ENCODE results near the gene RNU4-1.
A peak's percentile ranks its signal among the peaks of the same experiment; 100 is the strongest.
"Not testable (repeated sequence)": the region's sequence is repeated elsewhere in the genome, so short reads cannot be mapped to it uniquely, and the experiment has no call there.

The RNU4-1 gene

DNA sequence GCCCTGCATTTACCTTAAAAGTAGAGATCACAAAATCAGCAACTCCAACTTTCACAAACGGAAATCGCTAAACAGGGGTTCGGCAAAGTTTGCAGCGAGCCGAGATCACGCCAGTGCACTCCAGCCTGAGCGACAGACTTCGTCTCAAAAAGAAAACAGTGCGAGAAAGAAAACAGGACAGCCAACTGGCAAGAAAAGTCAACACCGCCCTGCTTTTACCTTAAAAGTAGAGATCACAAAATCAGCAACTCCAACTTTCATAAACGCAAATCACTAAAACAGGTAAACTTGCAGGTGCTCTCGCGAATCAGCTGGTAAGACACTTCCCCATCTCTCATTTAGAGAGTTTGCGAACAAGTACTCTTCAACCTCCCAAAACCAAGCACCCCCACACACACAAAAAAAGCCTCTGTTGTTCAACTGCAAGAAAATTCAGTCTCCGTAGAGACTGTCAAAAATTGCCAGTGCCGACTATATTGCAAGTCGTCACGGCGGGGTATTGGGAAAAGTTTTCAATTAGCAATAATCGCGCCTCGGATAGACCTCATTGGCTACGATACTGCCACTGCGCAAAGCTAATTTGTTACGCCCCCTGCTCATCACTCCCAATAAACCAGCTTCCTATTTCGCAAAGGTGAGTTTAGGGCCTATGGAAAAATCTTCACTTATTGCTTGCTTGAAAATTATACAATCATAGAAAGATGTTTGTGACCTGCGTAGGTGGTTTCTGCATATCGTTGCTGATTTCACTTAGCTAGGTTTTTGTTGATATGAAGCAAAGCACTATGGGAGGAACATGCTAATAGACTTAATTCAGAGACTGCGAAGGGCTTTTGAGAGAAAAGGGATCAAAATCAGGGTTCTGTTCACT lies at the start of gene RNU4-1:
Gene RNU4-1, minus strand, starts transcription at position 577 of the 871 bp plus-strand sequence.
- H3K27ac ChIP-seq, result peak within 1 kb of the TSS; percentile 98
- peak; percentile 96 for DNase-seq (ENCODE audit: low read depth, low spot score)

DNA sequence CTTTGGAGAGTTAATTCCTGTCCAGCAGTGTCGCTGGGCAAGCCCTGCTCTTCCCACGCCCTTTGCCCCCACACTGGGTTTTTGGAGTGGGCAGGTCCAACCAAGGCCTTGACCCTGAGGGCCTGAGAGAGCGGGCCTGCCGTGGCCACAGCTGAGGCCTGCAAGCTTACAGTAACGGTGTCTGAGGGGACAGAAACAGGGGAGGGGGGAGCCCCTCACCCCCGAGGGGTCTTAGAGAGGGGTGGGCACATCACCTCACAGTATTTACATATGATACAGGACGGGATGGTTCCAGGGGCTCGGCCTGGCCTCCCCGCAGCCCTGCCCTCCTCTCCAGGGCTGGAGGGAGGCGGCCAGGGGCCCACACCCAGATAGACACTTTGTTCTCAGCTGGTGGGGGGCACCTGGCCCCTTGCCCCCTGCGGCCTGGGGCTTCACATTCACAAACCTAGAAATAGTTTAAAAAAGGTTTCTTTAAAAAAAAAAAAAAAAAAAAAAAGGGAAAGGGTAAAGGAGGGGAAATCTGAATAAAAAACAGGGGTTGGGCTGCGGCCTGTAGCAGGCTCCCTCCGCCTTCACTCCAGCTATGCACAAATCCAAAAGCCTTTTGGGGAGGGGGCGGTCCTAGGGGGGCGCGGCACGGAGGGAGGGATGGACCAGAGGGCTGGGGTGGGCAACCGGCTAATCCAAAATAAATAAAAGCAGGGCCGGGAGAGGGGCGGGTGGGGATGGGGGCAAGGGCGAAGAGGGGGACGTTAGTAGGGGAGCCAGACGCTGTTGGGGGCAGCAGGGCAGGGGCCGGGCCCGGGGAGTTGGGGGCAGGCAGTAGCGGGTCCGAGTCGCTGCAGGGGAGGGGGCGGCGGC lies 49.4 kb upstream of the RNU4-1 start:
- DNase-seq (ENCODE audit: low read depth, low spot score), result no peak
- no peak overlapping the region for H3K27ac ChIP-seq

DNA sequence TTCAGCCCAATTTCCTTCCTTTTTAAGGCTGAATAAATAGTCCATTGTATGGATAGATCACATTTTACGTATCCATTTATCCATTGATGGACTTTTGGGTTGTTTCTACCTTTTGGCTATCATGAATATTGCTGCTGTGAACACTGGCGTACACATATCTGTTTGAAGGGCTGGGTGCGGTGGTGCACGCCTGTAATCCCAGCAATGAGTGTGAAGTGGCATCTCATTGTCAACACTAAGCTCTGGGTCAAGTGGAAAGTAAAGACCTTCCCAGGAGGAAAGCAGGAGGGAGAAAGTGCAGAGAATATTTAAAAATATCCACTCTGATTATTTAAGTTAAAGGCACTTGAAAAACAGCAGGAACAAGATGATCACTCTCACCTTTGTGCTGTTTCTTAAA lies 46.2 kb upstream of the RNU4-1 start:
- no peak for DNase-seq (ENCODE audit: low read depth, low spot score)
- H3K27ac ChIP-seq, result no peak overlapping the region

DNA sequence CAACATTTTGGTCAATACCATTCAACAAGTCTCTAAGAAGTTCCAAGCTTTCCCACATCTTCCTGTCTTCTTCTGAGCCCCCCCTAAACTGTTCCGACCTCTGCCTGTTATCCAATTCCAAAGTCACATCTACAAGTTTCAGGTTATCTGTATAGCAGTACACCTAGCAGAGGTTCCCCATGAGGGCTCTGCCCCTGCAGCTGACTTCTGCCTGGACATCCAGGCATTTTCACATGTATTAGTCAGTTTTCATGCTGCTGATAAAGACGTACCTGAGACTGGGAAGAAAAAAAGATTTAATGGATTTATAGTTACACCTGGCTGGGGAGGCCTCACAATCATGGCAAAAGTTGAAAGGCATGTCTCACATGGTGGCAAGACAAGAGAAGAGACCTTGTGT lies 44.7 kb upstream of the RNU4-1 start:
- DNase-seq (ENCODE audit: low read depth, low spot score), result no peak
- H3K27ac ChIP-seq, result no peak overlapping the region

DNA sequence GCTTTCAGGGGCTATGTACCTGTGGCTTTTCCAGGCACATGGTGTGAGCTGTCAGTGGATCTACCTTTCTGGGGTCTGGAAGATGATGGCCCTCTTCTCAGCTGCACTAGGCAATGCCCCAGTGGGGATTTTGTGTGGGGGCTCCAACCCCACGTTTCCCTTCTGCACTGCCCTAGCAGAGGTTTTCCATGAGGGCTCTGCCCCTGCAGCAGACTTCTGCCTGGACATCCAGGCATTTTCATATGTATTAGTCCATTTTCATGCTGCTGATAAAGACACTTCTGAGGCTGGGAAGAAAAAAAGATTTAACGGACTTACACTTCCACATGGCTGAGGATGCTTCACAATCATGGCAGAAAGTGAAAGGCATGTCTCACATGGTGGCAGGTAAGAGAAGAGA lies 43.4 kb upstream of the RNU4-1 start:
- H3K27ac ChIP-seq; DNase-seq (ENCODE audit: low read depth, low spot score): not testable (repeated sequence)

DNA sequence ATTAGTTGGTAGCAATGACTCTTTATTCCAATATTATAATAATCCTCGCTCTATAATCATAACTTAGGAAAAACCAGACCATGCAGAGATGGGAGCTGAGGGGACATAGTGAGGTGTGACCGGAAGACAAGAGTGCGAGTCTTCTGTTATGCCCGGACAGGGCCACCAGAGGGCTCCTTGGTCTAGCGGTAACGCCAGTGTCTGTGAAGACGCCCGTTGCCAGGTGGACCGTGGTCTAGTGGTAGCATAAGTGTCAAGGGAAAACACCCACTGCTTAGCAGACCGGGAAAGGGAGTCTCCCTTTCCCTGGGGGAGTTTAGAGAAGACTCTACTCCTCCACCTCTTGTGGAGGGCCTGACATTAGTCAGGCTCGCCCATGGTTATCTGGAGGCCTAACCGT lies 42.4 kb upstream of the RNU4-1 start:
- not testable (repeated sequence) for DNase-seq (ENCODE audit: low read depth, low spot score); H3K27ac ChIP-seq

DNA sequence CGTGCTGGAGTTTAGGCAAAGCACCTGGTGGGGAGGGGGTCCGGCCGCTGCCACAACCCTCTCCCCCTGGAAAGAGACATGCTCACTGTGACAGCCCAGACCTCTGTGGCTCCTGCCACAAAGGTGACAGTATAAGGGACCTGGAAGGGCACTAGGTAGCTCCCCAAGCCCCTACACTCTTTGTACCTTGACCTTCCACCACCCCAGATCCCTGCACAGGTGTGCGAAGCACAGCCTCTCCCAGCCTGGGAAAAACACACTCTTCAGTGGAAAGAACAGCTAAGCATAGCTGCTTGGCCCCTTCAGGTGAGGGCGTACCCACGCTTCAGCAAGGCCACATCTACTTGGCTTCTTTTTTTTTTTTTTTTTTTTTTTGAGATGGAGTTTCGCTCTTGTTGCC lies 39.5 kb upstream of the RNU4-1 start:
- no peak for DNase-seq (ENCODE audit: low read depth, low spot score)
- no peak overlapping the region for H3K27ac ChIP-seq

DNA sequence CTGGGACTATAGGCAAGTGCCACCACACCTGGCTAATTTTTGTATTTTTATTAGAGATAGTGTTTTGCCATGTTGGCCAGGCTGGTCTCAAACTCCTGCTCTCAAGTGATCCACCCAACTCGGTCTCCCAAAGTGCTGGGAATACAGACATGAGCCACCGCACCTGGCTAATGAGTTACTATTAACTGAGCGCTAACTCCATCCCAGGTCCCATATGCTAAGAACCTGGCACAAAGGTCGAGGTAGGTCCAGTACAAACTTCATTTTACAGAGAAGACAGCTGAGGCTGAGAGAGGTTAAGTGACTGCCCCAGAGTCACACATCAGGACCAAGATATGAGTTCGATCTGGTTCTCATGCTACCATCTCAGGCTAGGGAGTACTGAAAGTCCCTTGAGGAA lies 39.0 kb upstream of the RNU4-1 start:
- no peak for DNase-seq (ENCODE audit: low read depth, low spot score)
- H3K27ac ChIP-seq, result no peak overlapping the region

DNA sequence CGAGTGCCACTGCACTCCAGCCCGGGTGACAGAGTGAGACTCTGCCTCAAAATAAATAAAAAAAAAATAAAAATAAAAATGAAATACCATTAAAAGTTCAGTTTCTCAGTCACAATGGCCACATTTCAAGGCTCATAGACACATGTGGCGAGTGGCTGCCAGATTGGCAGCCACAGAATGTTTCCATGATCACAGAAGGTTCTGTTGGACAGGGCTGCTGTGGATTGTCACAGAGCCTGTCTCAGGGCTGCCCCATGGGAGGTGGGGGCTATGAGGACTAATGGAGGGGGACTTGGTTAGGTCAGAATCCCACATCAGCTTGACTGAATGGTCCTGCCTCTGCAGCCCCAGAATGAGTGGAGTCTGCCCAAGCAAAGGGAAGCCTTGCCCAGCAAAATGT lies 38.4 kb upstream of the RNU4-1 start:
- DNase-seq (ENCODE audit: low read depth, low spot score), result no peak

DNA sequence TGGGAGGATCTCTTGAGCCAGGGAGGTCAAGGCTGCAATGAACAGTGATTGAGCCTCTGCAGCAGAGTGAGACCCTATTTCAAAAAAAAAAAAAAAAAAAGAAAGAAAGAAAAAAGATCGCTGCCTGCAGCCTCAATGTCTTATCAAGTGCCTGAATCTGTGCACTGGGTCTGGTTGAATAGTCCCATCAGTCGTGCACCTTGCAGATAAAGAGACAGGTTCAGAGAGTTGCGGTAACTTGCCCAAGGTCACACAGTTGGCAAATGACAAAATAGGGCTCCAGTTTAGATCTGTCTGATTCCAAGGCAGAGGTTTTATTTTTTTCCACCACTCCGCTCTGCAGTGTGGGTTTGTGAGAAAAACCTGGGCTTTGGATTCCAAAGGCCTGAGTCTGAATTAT lies 35.2 kb upstream of the RNU4-1 start:
- no peak for DNase-seq (ENCODE audit: low read depth, low spot score)

More for the DNA sequence above, 38.4 kb upstream of the RNU4-1 start:
- no peak overlapping the region for H3K27ac ChIP-seq

DNA sequence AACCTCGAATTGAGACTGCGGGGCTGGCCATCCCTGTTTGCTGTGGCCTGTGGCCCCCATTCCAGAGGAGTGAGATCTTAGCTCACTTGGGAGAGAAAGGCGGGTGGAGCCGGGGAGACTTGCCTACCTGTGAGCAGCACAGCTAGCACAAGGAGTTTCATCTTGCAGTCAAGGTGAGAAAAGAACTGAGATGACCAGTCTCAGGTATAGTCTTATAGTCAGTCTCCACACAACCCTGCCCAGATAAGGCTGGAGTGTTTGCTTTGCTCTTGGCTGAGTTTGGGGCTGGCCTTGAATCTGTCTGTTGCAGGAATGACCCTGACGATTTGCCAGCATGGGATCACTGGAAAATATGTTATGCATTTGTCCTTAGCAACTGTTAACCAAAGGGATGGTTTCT lies 34.6 kb upstream of the RNU4-1 start, which contains the start of gene PLA2G1B:
Gene PLA2G1B, minus strand, starts transcription at position 187 of the 400 bp plus-strand sequence. Its CDS starts 26 bp downstream, at position 161.
- no peak within 1 kb of the TSS for H3K27ac ChIP-seq
- no peak for DNase-seq (ENCODE audit: low read depth, low spot score)

More for the DNA sequence above, 35.2 kb upstream of the RNU4-1 start:
- no peak overlapping the region for H3K27ac ChIP-seq

DNA sequence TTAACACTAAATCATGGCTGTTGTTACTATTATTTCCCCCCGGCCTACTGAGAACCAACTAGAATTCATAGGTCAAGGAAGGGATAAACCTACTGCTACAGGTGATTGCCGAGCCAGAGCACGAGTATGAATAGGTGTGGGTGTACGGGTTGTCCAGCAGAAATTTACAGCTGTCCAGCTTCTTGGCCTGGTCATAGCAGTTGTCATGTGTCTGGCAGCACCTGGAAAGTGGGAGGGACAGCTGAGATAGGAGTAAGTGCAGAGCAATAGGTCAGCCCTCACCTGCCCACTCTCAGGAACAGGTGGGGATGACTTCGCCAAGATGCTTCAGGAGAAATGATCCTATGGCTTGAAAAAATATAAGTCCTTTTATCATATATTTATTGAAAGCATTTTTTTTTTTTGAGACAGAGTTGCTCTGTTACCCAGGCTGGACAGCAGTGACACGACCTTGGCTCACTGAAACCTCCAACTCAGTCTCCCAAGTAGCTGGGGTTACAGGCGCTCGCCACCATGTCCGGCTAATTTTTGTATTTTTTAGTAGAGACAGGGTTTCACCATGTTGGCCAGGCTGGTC lies 31.9 kb upstream of the RNU4-1 start:
- H3K27ac ChIP-seq, result no peak overlapping the region
- DNase-seq (ENCODE audit: low read depth, low spot score), result no peak

DNA sequence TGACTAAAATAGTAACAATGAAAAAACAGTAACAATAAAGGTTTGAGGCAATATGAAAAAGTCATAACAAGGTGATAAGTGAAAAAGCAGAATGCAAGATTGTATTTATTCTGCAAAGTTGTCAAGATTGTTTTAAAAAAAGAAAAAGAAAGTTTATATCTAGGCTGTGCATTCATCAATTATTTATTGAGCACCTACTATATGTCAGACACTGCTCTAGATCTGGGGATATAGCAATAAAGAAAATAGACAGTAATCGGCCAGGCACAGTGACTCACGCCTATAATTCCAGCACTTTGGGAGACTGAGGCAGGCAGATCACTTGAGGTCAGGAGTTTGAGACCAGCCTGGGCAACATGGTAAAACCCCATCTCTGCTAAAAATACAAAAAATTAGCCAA lies 30.7 kb upstream of the RNU4-1 start:
- DNase-seq (ENCODE audit: low read depth, low spot score), result no peak
- H3K27ac ChIP-seq, result no peak overlapping the region

DNA sequence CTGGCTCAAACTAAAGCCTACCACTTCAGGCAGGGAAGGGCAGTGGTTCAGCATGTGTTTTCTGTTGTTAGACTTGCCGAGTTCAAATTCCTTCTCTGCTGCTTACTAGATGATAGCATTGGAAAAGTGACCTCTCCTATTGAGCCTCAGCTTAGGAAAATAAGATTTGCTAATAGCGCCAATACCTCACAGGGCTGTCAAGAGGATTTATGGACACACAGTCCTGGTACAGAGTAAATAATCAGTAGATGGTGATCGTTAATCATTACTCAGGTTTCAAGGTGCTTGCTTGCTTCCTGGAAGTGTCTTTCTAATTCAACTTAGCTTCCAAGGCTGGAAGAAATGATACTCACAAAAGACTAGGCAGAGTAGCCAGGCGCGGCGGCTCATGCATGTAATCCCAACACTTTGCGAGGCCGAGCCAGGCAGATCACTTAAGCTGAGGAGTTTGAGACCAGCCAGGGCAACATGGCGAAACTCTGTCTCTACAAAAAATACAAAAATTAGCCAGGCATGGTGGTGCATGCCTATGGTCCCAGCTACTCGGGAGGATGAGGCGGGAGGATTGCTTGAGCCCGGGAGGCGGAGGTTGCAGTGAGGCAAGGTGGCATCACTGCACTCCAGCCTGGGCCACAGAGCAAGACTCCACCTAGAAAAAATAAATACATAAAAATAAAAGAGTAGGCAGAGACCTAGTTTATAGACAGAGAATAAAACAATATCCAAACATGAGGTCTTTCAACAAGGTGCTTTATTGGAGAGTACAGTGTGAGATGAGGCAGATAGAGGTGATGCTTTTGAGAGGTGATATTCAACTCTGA lies 28.6 kb upstream of the RNU4-1 start:
- no peak for DNase-seq (ENCODE audit: low read depth, low spot score)
- H3K27ac ChIP-seq, result no peak overlapping the region

DNA sequence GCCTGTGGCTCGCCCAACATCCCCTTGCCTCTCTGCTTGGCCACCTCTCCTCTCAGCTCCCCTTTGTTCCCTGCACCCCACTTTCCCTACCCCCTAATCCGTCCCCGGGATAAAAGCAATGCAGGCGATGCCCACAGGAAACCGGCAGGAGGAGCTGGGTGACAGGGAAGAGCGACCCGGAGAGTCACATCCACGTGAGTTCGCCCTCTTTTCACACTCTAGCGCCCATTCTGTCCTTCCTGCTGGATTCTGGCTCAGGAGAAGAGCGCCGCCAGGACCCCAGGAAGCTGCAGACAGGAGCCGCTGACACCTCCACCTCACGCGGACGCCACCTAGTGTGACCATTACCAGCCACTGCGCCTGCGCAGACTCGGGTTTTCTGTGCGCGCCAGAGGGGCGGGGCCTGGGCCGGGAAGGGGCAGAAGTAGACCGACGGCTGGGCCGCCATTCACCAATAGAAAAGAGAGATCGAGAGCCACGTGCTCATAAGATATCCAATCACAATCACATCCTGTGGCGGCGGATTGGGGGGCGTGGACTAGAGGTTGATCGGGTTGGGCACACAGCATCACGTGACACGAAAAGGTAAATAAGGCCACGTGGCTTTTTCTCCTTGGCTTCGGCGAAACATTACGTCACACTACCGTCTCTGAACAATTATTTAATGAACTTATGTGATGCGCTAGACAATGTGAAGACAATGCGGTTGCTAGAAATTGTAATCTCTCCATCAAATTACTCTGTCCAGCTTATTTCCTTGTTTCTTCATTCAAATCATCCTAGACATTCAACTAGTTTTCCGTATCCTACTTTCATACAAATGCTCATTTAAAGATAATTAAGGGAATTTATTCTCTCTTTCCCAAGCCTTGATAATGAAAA lies 24.4 kb upstream of the RNU4-1 start:
- peak overlapping the region; percentile 55 for H3K27ac ChIP-seq
- DNase-seq (ENCODE audit: low read depth, low spot score), result peak; percentile 98

DNA sequence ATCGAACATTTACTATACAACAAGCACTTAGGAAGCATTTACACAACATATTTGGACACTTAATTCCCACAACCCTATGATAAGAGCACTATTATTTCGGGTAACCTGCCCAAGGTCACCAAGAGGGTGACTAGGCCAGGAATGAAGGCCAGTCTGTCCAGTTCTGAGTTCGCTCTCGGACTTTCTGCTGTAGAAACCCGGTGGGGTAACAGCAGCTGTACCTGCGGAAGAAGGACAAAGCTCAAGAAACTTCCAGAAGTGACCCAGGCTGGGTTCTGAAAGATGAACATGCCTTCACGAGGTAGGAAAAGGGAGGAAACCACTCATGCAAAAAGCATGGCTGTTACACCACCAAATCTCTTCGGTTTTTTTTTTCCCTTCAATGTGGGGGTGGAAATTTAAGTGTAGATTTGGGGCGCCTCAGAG lies 23.8 kb upstream of the RNU4-1 start:
- no peak for DNase-seq (ENCODE audit: low read depth, low spot score)
- H3K27ac ChIP-seq, result peak overlapping the region; percentile 55

DNA sequence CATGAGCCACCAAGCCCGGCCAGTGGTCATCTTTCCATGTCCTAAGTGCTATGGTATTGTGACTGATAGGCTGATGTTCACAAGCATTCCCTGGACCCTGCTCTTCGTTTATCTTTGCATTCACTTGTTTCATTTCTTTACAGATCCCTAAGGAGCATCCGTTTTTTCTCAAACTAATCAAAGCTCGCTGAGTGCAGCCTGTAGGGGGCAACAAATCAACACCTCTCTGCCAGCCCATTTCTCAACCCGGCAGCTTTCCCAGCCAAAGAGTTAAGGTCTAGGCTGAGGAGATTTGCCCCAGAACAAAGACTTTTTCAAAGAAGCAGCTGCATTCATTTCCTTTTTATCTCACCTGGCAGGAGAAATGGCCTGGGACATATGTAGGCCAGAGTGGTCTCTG lies 21.2 kb upstream of the RNU4-1 start:
- H3K27ac ChIP-seq, result no peak overlapping the region
- no peak for DNase-seq (ENCODE audit: low read depth, low spot score)

DNA sequence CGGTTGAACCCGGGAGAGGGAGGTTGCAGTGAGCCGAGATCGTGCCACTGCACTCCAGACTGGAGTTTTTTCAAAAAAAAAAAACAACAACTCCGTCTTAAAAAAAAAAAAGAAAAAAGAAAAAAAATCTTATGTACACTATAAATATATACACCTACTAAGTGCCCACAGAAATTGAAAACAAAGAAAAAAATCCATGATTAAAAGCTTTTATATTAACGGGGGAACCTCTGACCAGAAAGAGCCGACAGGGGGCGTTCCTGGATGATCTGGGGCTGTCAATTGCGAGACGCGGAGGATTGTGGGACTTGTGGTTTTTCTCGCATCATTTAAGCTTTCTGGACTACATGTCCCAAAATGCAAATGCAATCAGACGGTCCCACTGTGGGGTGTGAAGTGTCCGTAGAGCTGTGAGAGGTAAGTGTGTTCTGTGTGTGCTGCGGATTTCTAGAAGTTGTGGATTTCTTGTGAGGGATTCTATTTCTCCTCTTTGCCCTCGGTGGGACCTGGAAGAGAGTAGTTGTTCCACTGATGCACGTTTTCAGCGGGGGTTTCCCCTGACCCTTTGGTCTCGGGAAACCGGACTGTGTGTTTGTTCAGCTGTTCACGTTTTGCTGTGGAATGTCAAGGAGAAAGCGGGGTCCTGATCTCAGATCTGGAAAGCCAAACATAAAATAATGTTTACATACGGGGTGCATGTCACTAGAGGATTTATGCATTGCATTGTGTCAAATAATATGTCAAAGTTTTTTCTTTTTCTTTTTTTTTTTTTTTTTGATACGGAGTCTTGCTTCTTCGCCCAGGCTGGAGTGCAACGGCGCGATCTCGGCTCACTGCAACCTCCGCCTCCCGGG lies 9.2 kb upstream of the RNU4-1 start, which contains the start of gene SIRT4:
Gene SIRT4, plus strand, starts transcription at position 360 of the 854 bp plus-strand sequence. CDS start 1,241 bp downstream, outside the sequence.
- peak; percentile 63 for DNase-seq (ENCODE audit: low read depth, low spot score)
- H3K27ac ChIP-seq, result no peak within 1 kb of the TSS

All from epithelial cell of prostate (primary cell).